Kidney (tissue), 14 donors: ENCODE results near the gene ANTXRL. TPM values are rescaled to one million over a fixed set of nuclear protein-coding genes. Genes with fewer than 3 reads are reported as not detected.
A peak's percentile ranks its signal among the peaks of the same experiment; 100 is the strongest.

ENCODE experiments used
- DNase-seq, 5 donors: peaks; one replicate each; pipeline ENCODE4 v3.0.0-alpha.2; 2013 to 2020
- FAIRE-seq: peaks from 2 replicates; lab custom pipeline; 2012; peaks lifted over from hg19 to GRCh38; lab: Jason Lieb, UNC
- H3K27ac ChIP-seq, 2 donors: one replicate each; pipeline ENCODE4 v1.7.0; 2013; ENCODE audit warnings: low read depth in 2 of 2, low read length in 2 of 2, inconsistent platforms in 1 of 2
- H3K27me3 ChIP-seq: one replicate; pipeline ENCODE4 v1.7.1; 2013; ENCODE audit warnings: low read length, inconsistent platforms; ENCODE audit not compliant: control insufficient read depth, insufficient read depth
- H3K36me3 ChIP-seq, 3 donors: one replicate each; pipeline versions ENCODE4 v1.7.0 to v1.7.1; 2013; ENCODE audit warnings: low read length in 3 of 3, control low read depth in 1 of 3, inconsistent platforms in 1 of 3; ENCODE audit not compliant: insufficient read depth in 3 of 3, control insufficient read depth in 2 of 3
- H3K4me1 ChIP-seq, 3 donors: one replicate each; pipeline versions ENCODE4 v1.7.0 to v1.7.1; 2013; ENCODE audit warnings: low read length in 3 of 3, inconsistent platforms in 1 of 3, low read depth in 1 of 3; ENCODE audit not compliant: control insufficient read depth in 2 of 3, insufficient read depth in 2 of 3
- H3K4me3 ChIP-seq, 3 donors: one replicate each; pipeline versions ENCODE4 v1.7.0 to v1.8.1; 2013; ENCODE audit warnings: low read length in 3 of 3, control low read depth in 1 of 3, inconsistent platforms in 1 of 3
- H3K9ac ChIP-seq, 3 donors: one replicate each; pipeline versions ENCODE4 v1.7.0 to v1.7.1; 2013; ENCODE audit warnings: low read length in 3 of 3, control low read depth in 1 of 3, inconsistent platforms in 1 of 3
- H3K9me3 ChIP-seq, 3 donors: one replicate each; pipeline versions ENCODE4 v1.7.0 to v1.7.1; 2013; ENCODE audit warnings: low read length in 3 of 3, control low read depth in 1 of 3, inconsistent platforms in 1 of 3; ENCODE audit not compliant: control insufficient read depth in 2 of 3, insufficient read depth in 1 of 3
- intact Hi-C: fragments of 100-400 bp; cut with DNase I; formaldehyde crosslinking; loops from one replicate; pipeline ENCODE4 v1.11.1; 2022
- polyA plus RNA-seq: library from polyadenylated mRNA; stranded (reverse); fragments of 350-450 nt; fragmentation: Illumina TruSeq; extraction: RNeasy Lipid Tissue Mini Kit (QIAGEN cat#74804); gene quantifications from one replicate; pipeline ENCODE4 v1.2.3, GENCODE V29; 2014; ENCODE audit warnings: low read depth, low replicate concordance; ENCODE audit not compliant: insufficient read depth
- total RNA-seq: library from RNA; stranded (reverse); fragmentation: NEBNext Ultra II Directional; extraction: Animal tissue kit (Norgen Biotek cat#: 25700); gene quantifications from one replicate; pipeline ENCODE4 v1.2.1, GENCODE V29; 2021
- TF ChIP-seq, protein P1 (sequence below): IDR thresholded peaks from 3 replicates; pipeline ENCODE4 v1.5.1; 2012; ENCODE audit warnings: mild to moderate bottlenecking, moderate library complexity, borderline replicate concordance; ENCODE audit not compliant: insufficient read depth; ENCODE audit errors: extremely low read depth
- donor health status: control.
- donor health status: control.
- donor health status: control.
- donor health status: control.
- donor health status: control.
- donor health status: DM: yes; HTN: yes; CAD: no.
- donor health status: Normal renal cell carcinoma (clear cell type).

The ANTXRL gene
- total and polyA plus RNA-seq, 2 donors from 2014 or later = 0.16 TPM; not detected in 1

DNA sequence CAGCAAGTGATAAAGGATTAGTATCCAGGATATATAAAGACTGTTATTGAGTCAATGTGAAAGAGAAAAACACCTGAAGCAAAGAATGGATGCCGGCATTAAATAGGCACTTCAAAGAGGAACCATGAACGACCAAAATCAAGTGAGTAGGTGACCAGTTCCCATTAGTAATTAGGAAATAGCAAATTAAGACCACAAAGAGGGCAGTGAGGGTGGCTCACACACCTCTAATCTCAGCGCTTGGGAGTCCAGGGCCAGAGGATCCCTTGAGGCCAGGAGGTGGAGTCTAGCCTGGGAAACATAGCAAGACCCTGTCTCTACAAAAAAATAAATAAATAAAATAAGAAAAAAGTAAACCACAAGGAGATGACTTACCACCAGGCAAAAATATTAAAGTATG, 1.5 kb upstream of the ANTXRL start:
- Histone ChIP-seq H3K9me3 (peaks cover 0 to under 1% (median 0%) of the 10 kb centered on the region in 3 donors), H3K36me3 (no peaks in the 10 kb centered on the region), H3K4me3 (peak overlapping the region in 2 of 3 donors; percentile 41 to 57), H3K9ac (no peak overlapping the region), H3K27me3 (peaks cover 5% of the 10 kb centered on the region), H3K4me1 (peaks cover 0 to 5% (median 3%) of the 10 kb centered on the region in 3 donors), H3K27ac (no peak overlapping the region)
- intact Hi-C loops = no loop called here
- FAIRE-seq = no peak
- peak in 1 of 5 donors; percentile 43 for DNase-seq
- TF ChIP-seq, protein P1, sequence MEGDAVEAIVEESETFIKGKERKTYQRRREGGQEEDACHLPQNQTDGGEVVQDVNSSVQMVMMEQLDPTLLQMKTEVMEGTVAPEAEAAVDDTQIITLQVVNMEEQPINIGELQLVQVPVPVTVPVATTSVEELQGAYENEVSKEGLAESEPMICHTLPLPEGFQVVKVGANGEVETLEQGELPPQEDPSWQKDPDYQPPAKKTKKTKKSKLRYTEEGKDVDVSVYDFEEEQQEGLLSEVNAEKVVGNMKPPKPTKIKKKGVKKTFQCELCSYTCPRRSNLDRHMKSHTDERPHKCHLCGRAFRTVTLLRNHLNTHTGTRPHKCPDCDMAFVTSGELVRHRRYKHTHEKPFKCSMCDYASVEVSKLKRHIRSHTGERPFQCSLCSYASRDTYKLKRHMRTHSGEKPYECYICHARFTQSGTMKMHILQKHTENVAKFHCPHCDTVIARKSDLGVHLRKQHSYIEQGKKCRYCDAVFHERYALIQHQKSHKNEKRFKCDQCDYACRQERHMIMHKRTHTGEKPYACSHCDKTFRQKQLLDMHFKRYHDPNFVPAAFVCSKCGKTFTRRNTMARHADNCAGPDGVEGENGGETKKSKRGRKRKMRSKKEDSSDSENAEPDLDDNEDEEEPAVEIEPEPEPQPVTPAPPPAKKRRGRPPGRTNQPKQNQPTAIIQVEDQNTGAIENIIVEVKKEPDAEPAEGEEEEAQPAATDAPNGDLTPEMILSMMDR = no peak

DNA sequence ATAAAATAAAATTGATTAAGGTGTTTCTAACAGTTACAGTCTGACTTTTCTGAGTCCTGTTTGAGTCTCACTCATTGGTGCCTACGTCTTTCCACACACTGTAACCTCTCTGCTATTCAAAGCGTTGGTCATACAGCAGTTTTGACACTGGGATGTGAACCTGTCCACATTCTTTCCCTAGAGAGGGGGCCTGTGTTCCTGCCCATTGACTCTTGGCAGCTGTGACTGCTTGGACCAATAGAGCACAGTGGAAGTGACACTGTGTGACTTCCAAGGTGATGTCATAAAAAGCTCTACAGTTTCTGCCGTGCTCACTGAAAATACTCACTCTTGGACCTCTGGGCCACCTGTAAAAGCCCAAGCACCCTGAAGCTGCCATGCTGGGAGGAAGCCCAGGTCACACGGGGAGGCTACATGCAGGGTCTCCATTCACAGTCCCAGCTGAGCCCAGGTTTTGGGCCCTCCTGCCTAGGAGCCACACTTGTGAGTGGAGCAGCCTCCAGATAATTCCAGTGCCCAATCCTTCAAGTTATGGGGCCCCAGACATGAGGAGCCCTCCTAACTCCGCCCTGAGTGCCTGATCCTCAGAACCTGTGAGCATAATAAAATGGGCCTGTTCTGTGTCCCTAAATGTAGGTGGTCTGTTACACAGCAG, 704 bp upstream of the ANTXRL start:
- FAIRE-seq (no peak), DNase-seq (peak in 1 of 5 donors; percentile 34)
- peaks cover 5% of the 10 kb centered on the region for H3K27me3 ChIP-seq
- H3K9ac ChIP-seq = no peak overlapping the region
- peaks cover 0 to 5% (median 3%) of the 10 kb centered on the region in 3 donors for H3K4me1 ChIP-seq
- peaks cover 0 to 1% (median 0%) of the 10 kb centered on the region in 3 donors for H3K9me3 ChIP-seq
- H3K27ac ChIP-seq = no peak overlapping the region
- no peaks in the 10 kb centered on the region for H3K36me3 ChIP-seq
- intact Hi-C loops = no loop called here
- no peak overlapping the region for H3K4me3 ChIP-seq
- TF ChIP-seq, protein P1 = no peak

DNA sequence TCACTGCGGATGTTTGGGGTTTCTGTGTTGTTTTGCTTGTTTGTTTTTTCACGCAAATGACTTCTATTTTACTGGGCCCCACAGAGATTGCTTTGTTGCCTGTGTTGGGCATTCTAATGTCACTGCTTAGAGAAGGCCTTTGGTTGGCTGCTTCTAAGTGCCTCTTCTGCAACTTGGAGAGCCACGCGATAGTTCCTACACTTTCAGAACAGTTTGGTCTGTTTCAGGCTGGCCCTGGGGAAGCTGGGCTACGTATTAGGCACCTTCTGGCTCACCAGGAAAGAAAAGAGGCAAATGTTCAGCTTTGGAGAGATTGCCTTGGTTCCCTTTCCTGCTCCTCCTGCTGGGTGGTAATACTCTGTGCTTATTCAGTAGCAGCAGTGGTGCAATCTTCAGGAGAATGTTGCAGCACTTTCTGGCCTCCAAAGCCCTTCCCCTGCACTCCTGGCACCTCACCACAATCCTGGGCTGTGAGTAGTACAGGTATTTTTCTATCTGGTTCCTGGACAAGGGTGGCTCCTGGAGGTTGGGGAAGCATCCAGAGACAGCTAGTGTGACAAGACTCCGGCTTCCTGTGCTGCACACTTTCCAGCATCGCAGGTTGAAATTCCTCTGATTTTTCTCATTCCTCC, 1.2 kb downstream of the ANTXRL start:
- peaks cover 0 to 1% (median 0%) of the 10 kb centered on the region in 3 donors for H3K9me3 ChIP-seq
- FAIRE-seq (no peak), DNase-seq (peak in 1 of 5 donors; percentile 22)
- H3K36me3 ChIP-seq = no peaks in the 10 kb centered on the region
- intact Hi-C loops = no loop called here
- H3K27ac ChIP-seq = no peak overlapping the region
- peaks cover 6% of the 10 kb centered on the region for H3K27me3 ChIP-seq
- H3K9ac ChIP-seq = no peak overlapping the region
- no peak overlapping the region for H3K4me3 ChIP-seq
- TF ChIP-seq, protein P1 = no peak
- H3K4me1 ChIP-seq = peaks cover 0 to 3% (median 2%) of the 10 kb centered on the region in 3 donors
